ENCODE measurements around the gene SLC26A11.

DNA sequence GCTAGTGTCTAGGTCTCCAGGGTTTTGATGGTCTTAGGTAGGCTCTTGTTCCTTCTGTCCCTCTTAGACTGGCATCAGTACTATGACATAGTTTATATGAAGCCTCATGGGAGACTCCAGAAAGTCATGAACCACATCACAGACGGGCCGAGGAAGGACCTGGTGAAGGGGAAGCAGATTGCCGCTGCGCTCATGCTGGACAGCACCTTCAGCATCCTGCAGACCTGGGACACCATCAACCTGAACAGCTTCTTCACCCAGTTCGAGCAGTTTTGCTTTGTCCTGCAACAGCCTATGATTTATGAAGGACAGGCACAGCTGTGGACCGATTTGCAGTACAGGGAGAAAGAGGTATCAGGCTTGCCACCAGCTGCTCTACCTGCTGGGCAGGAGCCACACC lies 74.4 kb downstream of the SLC26A11 start:
- TF ChIP-seq, protein P1, sequence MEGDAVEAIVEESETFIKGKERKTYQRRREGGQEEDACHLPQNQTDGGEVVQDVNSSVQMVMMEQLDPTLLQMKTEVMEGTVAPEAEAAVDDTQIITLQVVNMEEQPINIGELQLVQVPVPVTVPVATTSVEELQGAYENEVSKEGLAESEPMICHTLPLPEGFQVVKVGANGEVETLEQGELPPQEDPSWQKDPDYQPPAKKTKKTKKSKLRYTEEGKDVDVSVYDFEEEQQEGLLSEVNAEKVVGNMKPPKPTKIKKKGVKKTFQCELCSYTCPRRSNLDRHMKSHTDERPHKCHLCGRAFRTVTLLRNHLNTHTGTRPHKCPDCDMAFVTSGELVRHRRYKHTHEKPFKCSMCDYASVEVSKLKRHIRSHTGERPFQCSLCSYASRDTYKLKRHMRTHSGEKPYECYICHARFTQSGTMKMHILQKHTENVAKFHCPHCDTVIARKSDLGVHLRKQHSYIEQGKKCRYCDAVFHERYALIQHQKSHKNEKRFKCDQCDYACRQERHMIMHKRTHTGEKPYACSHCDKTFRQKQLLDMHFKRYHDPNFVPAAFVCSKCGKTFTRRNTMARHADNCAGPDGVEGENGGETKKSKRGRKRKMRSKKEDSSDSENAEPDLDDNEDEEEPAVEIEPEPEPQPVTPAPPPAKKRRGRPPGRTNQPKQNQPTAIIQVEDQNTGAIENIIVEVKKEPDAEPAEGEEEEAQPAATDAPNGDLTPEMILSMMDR (IDR thresholded peaks at IDR 0.05): no peak
- no peak for TF ChIP-seq POLR2A (IDR thresholded peaks at IDR 0.05)
